Neural progenitor cell (in vitro differentiated cells): ENCODE results near the gene TWIST1. TPM values are rescaled to one million over a fixed set of nuclear protein-coding genes. Genes with fewer than 3 reads are reported as not detected.

Experiments used
- total RNA-seq: library from RNA; depleted of rRNA; stranded (reverse); fragments of >200 nt; gene quantifications from 2 replicates; pipeline ENCODE4 v1.2.3, GENCODE V29; 2015; ENCODE audit warnings: low replicate concordance

The TWIST1 gene
- total RNA-seq, 1 donor from 2014 or later, result not detected

Other genes starting within 250 kb of the TWIST1 start
- gene FERD3L, start 27.8 kb upstream of the TWIST1 start, total RNA-seq, result not detected in 2 replicates